ENCODE data around the gene MAP2K3. TPM values are rescaled to one million over a fixed set of nuclear protein-coding genes. Genes with fewer than 3 reads are reported as not detected.
"Not testable (repeated sequence)": the region's sequence is repeated elsewhere in the genome, so short reads cannot be mapped to it uniquely, and the experiment has no call there.

Gene MAP2K3
- polyA plus RNA-seq, 1 donor from 2014 or later = 5.3 TPM

DNA sequence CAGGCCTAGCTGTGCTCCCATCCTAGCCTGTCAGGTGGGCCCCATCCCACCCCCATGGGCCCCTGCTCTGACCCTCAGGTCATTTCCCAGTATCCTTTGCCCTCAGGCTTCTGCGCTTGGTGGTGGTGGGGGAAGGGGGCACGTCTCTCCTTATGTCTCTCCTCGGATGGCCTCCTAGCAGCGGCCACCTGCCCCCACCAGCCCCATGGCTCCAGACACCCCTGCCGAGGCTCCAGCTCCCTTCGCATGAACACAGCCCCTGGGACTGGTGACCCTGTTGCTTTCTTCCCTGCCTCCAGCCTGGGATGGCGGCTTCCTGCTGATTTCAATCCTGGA lies 64.4 kb downstream of the MAP2K3 start:
- not testable (repeated sequence) for H3K27me3 ChIP-seq (ENCODE audit: insufficient read depth, low read depth, low read length); H3K79me2 ChIP-seq (replicated peaks; ENCODE audit: insufficient read depth, low read length); H3K4me2 ChIP-seq (ENCODE audit: low read length); H3K9me2 ChIP-seq (ENCODE audit: insufficient read depth, low read length); H3K9me3 ChIP-seq (ENCODE audit: low read length); H2AFZ ChIP-seq (ENCODE audit: low read depth, low read length); H4K20me1 ChIP-seq (ENCODE audit: insufficient read depth); H3K36me3 ChIP-seq (ENCODE audit: insufficient read depth, low read length); H3K27ac ChIP-seq (ENCODE audit: low read length); H3K9ac ChIP-seq (ENCODE audit: low read length); H3F3A ChIP-seq (ENCODE audit: insufficient read depth, low read length, poor library complexity, severe bottlenecking); H3K4me3 ChIP-seq (ENCODE audit: low read length)

DNA sequence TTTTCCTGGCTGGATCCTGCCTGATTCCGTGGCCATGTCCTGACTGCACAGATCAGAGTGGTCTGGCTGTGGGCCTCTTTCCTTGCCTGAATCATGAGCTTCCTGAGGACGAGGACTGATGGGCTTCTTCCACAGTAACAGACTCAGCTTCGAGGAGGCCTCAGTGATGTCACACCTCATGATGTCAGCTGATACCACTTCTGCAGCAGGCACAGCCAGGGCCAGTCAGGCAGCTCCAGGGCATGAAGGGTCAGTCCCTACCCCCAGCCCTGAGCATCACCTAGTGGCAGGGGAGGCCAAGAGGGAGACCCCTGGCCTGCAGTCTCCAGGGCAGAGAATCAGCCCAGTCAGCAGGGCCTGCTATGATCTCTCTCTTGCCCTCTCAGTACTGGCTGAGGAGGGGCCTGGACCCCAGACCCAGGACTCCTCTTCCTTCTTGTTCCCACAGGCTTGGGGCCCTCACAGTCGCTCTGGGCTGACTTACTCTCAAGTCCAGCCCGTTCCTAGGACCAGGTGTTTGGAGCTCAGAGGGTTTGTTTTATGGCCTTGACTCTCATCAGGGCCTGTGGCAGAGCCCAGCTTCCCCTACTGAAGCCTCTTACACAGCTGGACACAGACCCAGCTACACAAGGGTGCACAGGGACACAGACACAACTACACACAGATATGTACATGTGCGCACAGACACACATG lies 65.0 kb downstream of the MAP2K3 start:
- not testable (repeated sequence) for H3K27ac ChIP-seq (ENCODE audit: low read length)

DNA sequence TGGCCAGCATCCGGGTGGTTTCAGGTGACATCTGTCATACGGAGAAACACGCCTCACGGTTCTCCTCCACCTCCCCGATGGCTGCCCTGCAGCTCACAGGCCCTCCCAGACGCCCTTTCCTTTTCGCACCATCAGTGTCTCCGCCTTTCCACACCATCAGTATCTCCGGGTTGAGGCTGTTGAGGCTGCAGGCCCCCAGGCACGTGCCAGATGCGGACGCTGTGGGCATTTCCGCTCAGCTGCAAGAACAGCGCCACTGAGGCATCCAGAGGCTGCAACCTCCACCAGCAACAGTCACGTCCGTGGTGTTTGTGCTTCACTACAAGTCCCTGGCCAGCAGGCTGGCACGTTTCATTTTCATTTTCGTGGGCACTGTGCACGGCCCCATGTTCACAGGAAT lies 66.0 kb downstream of the MAP2K3 start:
- not testable (repeated sequence) for H3K79me2 ChIP-seq (replicated peaks; ENCODE audit: insufficient read depth, low read length); H3F3A ChIP-seq (ENCODE audit: insufficient read depth, low read length, poor library complexity, severe bottlenecking); H3K4me2 ChIP-seq (ENCODE audit: low read length); H3K9ac ChIP-seq (ENCODE audit: low read length); H3K27me3 ChIP-seq (ENCODE audit: insufficient read depth, low read depth, low read length); H2AFZ ChIP-seq (ENCODE audit: low read depth, low read length); H3K9me3 ChIP-seq (ENCODE audit: low read length); H3K27ac ChIP-seq (ENCODE audit: low read length); H3K36me3 ChIP-seq (ENCODE audit: insufficient read depth, low read length); H4K20me1 ChIP-seq (ENCODE audit: insufficient read depth); H3K4me3 ChIP-seq (ENCODE audit: low read length); H3K9me2 ChIP-seq (ENCODE audit: insufficient read depth, low read length)

More for the DNA sequence above, 65.0 kb downstream of the MAP2K3 start:
- not testable (repeated sequence) for H3K9me3 ChIP-seq (ENCODE audit: low read length); H3K9ac ChIP-seq (ENCODE audit: low read length); H2AFZ ChIP-seq (ENCODE audit: low read depth, low read length); H3K9me2 ChIP-seq (ENCODE audit: insufficient read depth, low read length); H3K4me3 ChIP-seq (ENCODE audit: low read length); H3K36me3 ChIP-seq (ENCODE audit: insufficient read depth, low read length); H4K20me1 ChIP-seq (ENCODE audit: insufficient read depth); H3K4me2 ChIP-seq (ENCODE audit: low read length); H3K27me3 ChIP-seq (ENCODE audit: insufficient read depth, low read depth, low read length); H3K79me2 ChIP-seq (replicated peaks; ENCODE audit: insufficient read depth, low read length); H3F3A ChIP-seq (ENCODE audit: insufficient read depth, low read length, poor library complexity, severe bottlenecking)

DNA sequence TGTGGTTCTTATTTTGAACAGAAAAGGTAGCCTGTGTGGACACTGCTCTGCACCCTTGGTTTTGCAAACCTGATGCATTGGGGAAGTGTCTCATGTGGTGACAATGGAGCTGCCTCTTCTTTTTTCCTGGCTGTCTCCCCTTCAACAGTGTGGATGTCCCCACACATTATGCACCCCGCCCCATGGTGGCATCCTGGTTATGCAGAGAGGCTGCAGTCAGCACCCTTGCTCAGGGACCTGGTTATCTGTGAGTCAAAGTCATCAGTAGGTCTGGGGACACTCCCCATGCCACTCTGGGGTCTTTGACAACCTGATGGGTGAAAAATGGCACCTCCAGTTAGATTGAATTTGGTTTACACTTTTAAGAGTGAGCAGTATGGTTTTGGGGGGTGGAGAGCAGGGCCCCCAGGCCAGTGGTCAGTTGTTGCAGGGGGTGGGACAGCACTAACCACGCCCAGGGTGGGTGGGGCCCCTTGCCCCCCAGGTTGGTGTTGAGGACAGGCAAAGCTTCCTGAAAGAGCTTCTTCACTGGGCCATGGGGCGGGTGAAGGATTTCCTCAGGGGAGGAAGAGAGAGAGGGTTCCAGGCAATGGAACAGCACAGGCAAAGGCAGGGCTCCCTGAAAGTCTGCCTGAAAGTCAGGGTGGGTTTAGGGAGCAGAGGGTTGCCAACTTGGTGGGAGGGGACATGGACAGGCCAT lies 67.0 kb downstream of the MAP2K3 start:
- no peaks in the 10 kb centered on the region for H3K79me2 ChIP-seq (replicated peaks; ENCODE audit: insufficient read depth, low read length)
- H3K27ac ChIP-seq (ENCODE audit: low read length) = no peak overlapping the region
- no peaks in the 10 kb centered on the region for H3F3A ChIP-seq (ENCODE audit: insufficient read depth, low read length, poor library complexity, severe bottlenecking)
- H3K4me3 ChIP-seq (ENCODE audit: low read length) = no peak overlapping the region
- no peak overlapping the region for H3K9ac ChIP-seq (ENCODE audit: low read length)
- H2AFZ ChIP-seq (ENCODE audit: low read depth, low read length) = no peak overlapping the region
- no peaks in the 10 kb centered on the region for H3K36me3 ChIP-seq (ENCODE audit: insufficient read depth, low read length)
- TF ChIP-seq EP300 (conservative IDR thresholded peaks at IDR 0.05; ENCODE audit: poor library complexity, severe bottlenecking) (no peak), POLR2AphosphoS5 (IDR thresholded peaks at IDR 0.05) (no peak), SMC3 (conservative IDR thresholded peaks at IDR 0.05; ENCODE audit: poor library complexity) (no peak), MXI1 (conservative IDR thresholded peaks at IDR 0.05; ENCODE audit: poor library complexity, severe bottlenecking) (no peak), RAD21 (conservative IDR thresholded peaks at IDR 0.05) (no peak), TAF1 (IDR thresholded peaks at IDR 0.05; ENCODE audit: low read depth) (no peak), EZH2 (IDR thresholded peaks at IDR 0.05; ENCODE audit: borderline replicate concordance, insufficient read depth, low read length, poor library complexity, severe bottlenecking) (no peak)
- TF ChIP-seq, protein P1, sequence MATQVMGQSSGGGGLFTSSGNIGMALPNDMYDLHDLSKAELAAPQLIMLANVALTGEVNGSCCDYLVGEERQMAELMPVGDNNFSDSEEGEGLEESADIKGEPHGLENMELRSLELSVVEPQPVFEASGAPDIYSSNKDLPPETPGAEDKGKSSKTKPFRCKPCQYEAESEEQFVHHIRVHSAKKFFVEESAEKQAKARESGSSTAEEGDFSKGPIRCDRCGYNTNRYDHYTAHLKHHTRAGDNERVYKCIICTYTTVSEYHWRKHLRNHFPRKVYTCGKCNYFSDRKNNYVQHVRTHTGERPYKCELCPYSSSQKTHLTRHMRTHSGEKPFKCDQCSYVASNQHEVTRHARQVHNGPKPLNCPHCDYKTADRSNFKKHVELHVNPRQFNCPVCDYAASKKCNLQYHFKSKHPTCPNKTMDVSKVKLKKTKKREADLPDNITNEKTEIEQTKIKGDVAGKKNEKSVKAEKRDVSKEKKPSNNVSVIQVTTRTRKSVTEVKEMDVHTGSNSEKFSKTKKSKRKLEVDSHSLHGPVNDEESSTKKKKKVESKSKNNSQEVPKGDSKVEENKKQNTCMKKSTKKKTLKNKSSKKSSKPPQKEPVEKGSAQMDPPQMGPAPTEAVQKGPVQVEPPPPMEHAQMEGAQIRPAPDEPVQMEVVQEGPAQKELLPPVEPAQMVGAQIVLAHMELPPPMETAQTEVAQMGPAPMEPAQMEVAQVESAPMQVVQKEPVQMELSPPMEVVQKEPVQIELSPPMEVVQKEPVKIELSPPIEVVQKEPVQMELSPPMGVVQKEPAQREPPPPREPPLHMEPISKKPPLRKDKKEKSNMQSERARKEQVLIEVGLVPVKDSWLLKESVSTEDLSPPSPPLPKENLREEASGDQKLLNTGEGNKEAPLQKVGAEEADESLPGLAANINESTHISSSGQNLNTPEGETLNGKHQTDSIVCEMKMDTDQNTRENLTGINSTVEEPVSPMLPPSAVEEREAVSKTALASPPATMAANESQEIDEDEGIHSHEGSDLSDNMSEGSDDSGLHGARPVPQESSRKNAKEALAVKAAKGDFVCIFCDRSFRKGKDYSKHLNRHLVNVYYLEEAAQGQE (IDR thresholded peaks at IDR 0.05; ENCODE audit: borderline replicate concordance) = no peak
- TF ChIP-seq, protein P2, sequence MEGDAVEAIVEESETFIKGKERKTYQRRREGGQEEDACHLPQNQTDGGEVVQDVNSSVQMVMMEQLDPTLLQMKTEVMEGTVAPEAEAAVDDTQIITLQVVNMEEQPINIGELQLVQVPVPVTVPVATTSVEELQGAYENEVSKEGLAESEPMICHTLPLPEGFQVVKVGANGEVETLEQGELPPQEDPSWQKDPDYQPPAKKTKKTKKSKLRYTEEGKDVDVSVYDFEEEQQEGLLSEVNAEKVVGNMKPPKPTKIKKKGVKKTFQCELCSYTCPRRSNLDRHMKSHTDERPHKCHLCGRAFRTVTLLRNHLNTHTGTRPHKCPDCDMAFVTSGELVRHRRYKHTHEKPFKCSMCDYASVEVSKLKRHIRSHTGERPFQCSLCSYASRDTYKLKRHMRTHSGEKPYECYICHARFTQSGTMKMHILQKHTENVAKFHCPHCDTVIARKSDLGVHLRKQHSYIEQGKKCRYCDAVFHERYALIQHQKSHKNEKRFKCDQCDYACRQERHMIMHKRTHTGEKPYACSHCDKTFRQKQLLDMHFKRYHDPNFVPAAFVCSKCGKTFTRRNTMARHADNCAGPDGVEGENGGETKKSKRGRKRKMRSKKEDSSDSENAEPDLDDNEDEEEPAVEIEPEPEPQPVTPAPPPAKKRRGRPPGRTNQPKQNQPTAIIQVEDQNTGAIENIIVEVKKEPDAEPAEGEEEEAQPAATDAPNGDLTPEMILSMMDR (IDR thresholded peaks at IDR 0.05; ENCODE audit: poor library complexity, severe bottlenecking) = no peak
- no peaks in the 10 kb centered on the region for H3K9me2 ChIP-seq (ENCODE audit: insufficient read depth, low read length)
- H3K4me2 ChIP-seq (ENCODE audit: low read length) = no peak overlapping the region
- no peaks in the 10 kb centered on the region for H3K9me3 ChIP-seq (ENCODE audit: low read length)
- H4K20me1 ChIP-seq (ENCODE audit: insufficient read depth) = no peaks in the 10 kb centered on the region
- H3K27me3 ChIP-seq (ENCODE audit: insufficient read depth, low read depth, low read length) = no peaks in the 10 kb centered on the region

Measured in neural cell (in vitro differentiated cells).